Left renal cortex interstitium (tissue), 4 donors: ENCODE data around the gene OSR1. TPM values are rescaled to one million over a fixed set of nuclear protein-coding genes. Genes with fewer than 3 reads are reported as not detected.
"Not testable (repeated sequence)": the region's sequence is repeated elsewhere in the genome, so short reads cannot be mapped to it uniquely, and the experiment has no call there.

Experiments
- DNase-seq, 4 donors: peaks; one replicate each; pipeline ENCODE4 v3.0.0-alpha.2; 2013; ENCODE audit warnings: low read depth in 4 of 4, low spot score in 2 of 4, missing footprints in 1 of 4
- polyA plus RNA-seq, 4 donors: library from polyadenylated mRNA; unstranded; fragments of 120-200 nt; gene quantifications; one replicate each; pipeline ENCODE4 v1.2.1, GENCODE V29; 2013; ENCODE audit not compliant: insufficient read length in 4 of 4

Gene OSR1
- polyA plus RNA-seq, 4 donors: 4.5 to 13.9 (median 10.2) TPM

DNA sequence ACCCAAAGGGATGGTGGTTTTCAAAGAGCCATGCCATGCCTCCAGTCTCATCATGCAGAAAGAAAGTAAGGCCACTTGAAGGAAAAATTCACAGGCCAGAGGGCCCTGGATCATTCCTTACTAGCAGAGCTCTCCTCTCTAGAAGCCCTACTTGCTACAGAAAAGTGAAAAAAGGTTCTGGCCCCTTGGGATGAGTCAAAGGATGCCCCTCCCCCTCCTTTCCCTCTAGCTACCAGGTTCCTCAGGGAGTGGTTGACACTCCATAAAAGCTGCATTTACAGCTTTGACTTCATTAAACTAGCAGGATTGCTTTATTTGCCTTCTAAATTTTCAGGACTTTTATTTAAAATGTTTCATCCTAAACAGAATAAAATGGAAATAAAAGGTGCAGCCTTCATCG is 21.2 kb downstream of the OSR1 start:
- DNase-seq: no peak

DNA sequence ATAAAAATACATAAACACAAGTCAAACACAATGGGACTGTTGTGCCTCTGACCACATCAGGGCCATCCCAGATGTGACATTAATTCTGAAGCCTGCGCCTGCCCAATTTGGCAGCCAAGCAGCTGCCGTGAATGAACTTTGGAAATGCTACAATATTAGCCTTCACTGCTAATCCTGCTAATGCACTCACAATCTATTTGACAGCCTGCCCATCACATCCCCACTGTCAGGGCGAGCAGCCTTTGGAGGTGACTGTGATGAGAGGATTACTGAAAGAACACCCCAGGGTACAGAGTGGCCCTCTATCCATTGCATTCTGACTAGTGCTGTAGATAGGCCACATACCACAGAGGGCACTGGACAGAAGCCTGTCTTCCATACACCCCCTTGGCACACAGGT is 21.6 kb downstream of the OSR1 start:
- no peak for DNase-seq

DNA sequence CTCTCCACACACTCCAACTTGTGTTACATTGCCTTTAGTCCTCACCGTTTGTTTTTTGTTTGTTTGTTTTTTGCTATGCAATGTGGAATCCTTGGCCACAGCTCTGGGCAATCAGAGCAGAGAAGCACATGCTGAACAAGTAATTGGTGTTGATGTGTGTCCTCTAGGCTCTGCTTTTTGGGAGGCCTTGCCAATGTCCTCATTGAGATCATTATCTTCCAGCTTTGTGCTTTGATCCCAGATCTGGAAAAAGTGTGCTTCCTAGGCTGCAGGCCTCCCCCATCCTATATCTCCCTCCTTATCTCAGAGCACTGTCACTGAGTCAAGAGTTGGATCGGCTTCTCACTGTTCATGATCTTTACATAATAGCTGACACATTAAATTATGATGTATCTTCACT is 25.9 kb downstream of the OSR1 start:
- DNase-seq: no peak

DNA sequence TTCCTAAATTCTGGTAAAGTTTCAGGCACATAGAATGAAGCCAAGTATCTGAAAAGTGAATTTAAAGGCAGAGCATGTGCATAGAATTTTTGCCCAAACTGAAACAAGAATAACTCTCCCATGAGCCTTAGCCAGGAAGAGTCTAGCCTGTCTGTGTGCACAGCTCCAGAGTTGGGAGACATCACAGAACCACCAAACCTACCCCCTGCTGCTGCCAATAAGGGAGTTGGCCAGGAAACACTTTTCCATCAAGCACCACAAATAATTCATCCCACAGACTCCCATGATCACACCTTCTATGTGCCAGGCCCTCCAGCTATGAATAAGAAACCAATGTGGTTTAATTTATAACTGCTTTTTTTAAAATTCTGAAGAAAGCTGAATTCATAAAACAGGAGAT is 27.0 kb downstream of the OSR1 start:
- no peak for DNase-seq

DNA sequence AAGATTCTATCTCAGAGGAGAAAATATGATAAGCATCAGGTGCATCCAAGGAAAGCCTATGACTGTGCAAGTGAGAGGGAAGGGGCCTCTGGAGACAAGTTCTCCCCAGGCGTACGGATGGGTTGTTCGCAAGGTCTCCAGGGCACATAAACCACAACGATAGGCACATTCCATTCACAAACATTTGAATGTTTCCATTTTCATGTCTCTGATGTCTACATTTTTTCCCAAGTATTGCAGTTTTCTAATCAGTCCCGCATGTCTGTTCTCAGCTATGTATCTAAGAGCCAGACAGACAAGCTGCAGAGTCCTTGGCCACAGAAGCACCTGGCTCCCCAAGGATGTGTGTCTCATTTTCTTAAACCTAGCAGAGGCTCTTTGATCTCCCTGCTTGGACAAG is 28.0 kb downstream of the OSR1 start:
- no peak for DNase-seq

DNA sequence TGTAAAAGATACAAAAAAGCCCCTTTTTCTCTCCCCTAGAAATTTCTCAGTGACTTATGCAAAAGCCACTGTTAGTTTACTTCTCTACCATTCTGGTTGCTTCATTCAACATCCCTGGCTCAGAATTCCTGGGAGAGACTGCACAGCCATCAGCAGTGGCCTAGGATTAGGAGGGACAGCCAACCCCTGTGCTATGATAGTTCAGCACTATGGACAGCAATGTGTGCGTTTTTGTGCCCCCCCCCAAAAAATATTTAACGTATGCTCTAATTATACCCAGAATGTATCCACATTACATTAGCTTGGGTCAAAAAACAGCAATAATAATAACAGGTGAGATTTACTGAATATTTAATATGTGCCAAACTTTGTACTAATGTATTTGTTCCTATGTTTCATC is 29.0 kb downstream of the OSR1 start:
- no peak for DNase-seq

DNA sequence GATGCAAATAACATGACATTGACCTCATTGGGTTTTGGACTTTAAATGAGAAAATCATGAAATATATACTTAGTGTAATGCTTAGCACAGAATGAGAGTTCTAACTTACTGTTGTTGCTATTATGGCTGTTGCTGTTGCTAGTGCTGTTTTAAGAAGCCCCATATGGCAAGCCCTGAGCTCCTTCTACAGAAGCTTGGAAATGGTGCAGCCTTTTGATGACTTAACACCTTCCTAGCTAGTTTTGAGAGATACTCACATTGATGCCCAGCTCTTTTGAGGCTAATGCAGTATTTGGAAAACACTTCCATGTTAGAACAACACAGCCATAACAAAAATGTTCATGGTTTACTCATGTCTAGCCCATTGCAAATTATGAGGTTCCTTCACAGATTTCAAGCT is 30.9 kb downstream of the OSR1 start:
- no peak for DNase-seq

DNA sequence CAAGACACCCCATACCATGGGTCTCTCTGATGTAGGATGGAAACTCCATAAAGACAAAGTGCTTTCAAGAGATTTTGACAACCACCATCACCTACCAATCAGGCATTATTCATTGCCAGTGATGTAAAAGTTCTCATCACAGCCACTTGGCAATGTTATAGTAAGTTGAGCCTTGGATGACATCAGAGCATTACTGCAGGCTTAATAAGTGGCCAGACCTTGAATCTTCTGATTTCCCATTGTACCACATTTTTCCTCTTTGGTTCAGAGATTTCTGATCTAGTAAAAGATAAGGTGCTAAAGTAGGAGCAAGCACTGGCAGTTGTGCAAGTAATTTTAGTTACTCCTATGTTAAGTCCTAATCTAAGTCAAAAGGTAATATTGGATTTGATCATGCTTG is 36.5 kb downstream of the OSR1 start:
- DNase-seq: no peak

DNA sequence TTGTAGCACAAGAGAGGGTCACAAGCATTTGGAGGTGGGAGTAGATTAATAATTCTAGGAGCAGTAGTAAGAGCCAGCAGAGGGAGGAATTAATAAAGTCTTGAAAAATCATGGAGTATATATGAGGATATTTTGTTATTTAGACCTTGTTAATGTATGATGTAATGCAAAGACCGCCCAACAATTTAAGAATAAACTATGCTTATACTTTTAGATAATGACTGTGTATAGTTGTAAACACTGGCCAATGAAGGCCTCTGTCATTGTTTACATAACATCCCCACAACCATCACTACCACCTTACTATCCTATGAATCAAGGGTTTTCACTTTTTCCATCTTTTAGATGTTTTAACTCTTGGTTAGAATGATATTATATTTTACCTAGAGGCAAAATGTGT is 37.6 kb downstream of the OSR1 start:
- DNase-seq: no peak

DNA sequence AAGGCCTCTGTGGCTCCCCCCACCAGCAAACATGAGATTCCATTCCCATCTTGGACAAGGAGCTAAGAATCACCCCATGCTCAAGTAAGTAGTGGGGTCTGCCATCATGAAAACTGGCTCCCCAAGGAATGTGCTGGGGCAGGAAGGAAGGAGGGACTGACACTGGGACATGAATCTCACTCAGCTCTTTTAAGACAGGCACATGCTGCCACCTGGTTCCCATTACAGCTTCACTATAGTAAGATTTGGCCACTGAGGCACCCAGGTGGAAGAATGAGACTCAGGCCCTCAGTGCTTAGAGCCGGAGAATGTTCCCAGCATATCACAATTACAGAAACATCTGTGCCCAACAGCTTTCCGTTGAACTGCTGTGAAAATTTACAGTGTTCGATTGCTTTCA is 38.7 kb downstream of the OSR1 start:
- DNase-seq: no peak

DNA sequence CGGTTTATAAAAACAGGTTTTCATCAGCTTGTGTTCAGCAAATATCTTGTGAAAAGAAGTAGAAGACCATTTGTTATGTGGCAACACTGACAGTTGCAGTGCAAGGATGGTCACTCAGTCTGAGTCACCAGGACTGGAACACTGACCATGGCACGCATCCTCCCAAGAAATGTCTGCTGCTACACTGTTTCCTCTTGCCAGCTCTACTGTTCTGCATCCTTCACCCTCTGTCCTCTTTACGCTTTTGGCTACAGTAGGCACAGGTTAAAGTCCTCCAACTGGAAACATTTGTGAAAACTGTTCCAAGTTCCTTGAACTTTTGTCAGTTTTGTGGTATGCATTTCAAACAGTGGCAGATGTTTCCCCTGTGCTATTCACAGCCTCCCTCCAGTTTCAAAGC is 39.4 kb downstream of the OSR1 start:
- no peak for DNase-seq

DNA sequence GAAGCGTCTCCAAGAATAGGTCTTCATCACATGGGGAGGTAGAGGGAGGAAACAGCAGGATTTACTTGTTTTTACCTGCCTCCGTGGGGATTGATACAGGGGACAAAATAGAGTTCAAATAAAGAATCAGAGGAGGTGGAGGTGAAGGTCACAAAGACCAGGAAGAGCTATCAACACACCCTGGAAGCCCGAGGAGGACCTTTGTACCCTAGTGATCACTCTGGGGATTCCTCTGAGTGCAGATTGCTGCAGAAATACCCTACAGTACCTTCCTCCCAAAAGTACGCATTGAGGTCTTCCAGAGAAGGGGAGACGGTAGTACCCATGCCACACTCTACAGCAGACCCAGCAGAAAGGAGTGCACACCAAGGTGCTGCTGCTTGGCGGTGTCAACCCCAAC is 44.9 kb downstream of the OSR1 start:
- DNase-seq: no peak

DNA sequence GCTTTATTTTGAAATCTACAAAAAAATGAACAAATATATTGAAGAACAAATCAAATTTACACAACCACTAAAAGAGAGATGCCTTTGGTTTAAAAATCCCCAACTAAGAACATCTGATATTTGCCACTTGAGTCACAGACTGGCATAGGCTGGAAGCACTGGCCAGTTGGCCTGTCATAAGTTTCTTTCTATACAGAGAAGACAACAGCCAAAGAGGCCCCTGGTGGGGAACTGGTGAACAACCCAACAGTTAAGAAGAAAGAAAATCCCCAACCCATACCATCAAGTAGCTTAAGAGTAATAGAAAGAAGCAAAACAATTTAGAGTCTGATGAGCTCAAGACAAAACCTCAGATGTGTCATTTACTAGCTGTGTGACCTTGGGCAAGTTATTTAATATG is 45.5 kb downstream of the OSR1 start:
- DNase-seq: no peak

DNA sequence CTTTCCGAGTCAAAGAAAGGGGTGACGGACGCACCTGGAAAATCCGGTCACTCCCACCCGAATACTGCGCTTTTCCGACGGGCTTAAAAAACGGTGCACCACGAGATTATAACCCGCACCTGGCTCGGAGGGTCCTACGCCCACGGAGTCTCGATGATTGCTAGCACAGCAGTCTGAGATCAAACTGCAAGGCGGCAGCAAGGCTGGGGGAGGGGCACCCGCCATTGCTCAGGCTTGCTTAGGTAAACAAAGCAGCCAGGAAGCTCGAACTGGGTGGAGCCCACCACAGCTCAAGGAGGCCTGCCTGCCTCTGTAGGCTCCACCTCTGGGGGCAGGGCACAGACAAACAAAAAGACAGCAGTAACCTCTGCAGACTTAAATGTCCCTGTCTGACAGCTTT is 52.4 kb downstream of the OSR1 start:
- DNase-seq: not testable (repeated sequence)

DNA sequence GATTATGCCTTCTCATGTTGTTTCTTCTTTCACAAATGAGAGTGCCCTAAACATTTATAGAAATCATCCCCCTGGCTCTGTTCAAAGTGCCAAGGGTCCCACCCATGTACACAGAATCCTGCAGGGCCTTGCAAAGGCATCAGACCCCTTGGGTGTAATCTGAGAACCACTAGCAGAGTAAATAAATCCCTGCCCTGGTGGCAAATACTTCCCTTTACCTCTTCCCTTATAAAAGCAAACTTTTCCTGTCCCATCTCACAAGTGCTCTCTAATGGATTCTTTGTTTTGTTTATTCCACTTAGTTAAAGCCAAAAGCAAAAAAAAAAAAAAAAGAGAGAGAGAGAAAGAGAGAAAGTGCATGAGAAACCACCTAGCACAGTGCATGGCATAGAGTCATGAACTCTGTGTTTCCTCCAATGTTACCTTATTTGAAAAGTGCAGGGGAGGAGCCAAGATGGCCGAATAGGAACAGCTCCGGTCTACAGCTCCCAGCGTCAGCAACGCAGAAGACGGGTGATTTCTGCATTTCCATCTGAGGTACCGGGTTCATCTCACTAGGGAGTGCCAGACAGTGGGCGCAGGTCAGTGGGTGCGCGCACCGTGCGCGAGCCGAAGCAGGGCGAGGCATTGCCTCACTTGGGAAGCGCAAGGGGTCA is 52.9 kb downstream of the OSR1 start:
- DNase-seq: not testable (repeated sequence)

DNA sequence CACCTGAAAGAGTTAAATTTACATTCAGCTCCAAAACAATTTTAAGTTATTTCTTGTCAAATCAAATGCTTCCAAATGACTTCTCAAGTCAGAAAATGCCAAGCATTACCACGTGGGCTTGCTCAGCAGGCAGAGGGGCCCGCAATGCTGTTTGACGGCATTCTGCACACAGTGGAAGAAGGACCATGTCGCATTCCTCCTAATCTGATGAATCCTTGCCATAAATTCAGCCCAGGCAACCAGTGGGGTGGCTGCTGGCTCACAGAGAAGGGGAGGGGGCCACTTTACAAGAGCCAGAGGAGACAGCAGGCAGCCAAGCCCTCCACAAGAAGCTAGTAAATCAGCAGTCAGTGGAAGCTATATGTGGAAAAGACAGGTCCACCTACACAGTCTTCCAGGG is 56.7 kb downstream of the OSR1 start:
- no peak for DNase-seq
